KMS-11 (cell line): ENCODE measurements around the gene HS3ST3B1.

Source experiments
- H2AFZ ChIP-seq: fragments of 200-600 bp; sonication (generic); 2 replicates; pipeline ENCODE4 v1.6.1; 2016; ENCODE audit warnings: antibody characterized with exemption, mixed run types, low read depth
- H3K27ac ChIP-seq: fragments of 200-600 bp; sonication (generic); 2 replicates; pipeline ENCODE4 v1.6.1; 2016; ENCODE audit warnings: mild to moderate bottlenecking, mixed run types
- H3K27me3 ChIP-seq: fragments of 200-600 bp; sonication (generic); 2 replicates; pipeline ENCODE4 v1.6.1; 2017; ENCODE audit warnings: mild to moderate bottlenecking, low read depth, mixed run types, moderate library complexity; ENCODE audit not compliant: insufficient read depth
- H3K36me3 ChIP-seq: fragments of 200-600 bp; sonication (generic); 2 replicates; pipeline ENCODE4 v1.6.1; 2017; ENCODE audit warnings: mild to moderate bottlenecking, mixed run types; ENCODE audit not compliant: insufficient read depth
- H3K4me1 ChIP-seq: fragments of 200-600 bp; sonication (generic); 2 replicates; pipeline ENCODE4 v1.6.1; 2016; ENCODE audit warnings: mild to moderate bottlenecking, low read depth, mixed run types; ENCODE audit not compliant: poor library complexity, severe bottlenecking
- H3K4me2 ChIP-seq: fragments of 200-600 bp; sonication (generic); 2 replicates; pipeline ENCODE4 v1.7.0; 2016; ENCODE audit warnings: mild to moderate bottlenecking, mixed run types
- H3K4me3 ChIP-seq: fragments of 200-600 bp; sonication (generic); IDR thresholded peaks from 2 replicates; pipeline ENCODE4 v1.6.1; 2017; ENCODE audit warnings: low read depth, low read length, mixed read lengths; ENCODE audit not compliant: insufficient read depth
- H3K79me2 ChIP-seq: fragments of 200-600 bp; sonication (generic); 2 replicates; pipeline ENCODE4 v1.6.1; 2016; ENCODE audit warnings: low read depth, mixed run types; ENCODE audit not compliant: insufficient read depth
- H3K9ac ChIP-seq: fragments of 200-600 bp; sonication (generic); 2 replicates; pipeline ENCODE4 v1.6.1; 2016; ENCODE audit warnings: mild to moderate bottlenecking, mixed run types
- H4K20me1 ChIP-seq: fragments of 200-600 bp; sonication (generic); 2 replicates; pipeline ENCODE4 v1.6.1; 2016; ENCODE audit warnings: mild to moderate bottlenecking, mixed run types; ENCODE audit not compliant: insufficient read depth
- TF ChIP-seq, protein P1 (sequence below): fragments of 200-600 bp; sonication (generic); conservative IDR thresholded peaks from 2 replicates; pipeline ENCODE4 v1.6.1; 2017; ENCODE audit warnings: low read depth, mild to moderate bottlenecking, antibody characterized with exemption, low read length, moderate library complexity, mixed read lengths

HS3ST3B1 gene

GRCh38 chr17:14323522-14323981 is 22.7 kb downstream of the HS3ST3B1 start:
- H4K20me1 ChIP-seq, result no peaks in the 10 kb centered on the region
- H3K9ac ChIP-seq, result no peak overlapping the region
- TF ChIP-seq, protein P1, sequence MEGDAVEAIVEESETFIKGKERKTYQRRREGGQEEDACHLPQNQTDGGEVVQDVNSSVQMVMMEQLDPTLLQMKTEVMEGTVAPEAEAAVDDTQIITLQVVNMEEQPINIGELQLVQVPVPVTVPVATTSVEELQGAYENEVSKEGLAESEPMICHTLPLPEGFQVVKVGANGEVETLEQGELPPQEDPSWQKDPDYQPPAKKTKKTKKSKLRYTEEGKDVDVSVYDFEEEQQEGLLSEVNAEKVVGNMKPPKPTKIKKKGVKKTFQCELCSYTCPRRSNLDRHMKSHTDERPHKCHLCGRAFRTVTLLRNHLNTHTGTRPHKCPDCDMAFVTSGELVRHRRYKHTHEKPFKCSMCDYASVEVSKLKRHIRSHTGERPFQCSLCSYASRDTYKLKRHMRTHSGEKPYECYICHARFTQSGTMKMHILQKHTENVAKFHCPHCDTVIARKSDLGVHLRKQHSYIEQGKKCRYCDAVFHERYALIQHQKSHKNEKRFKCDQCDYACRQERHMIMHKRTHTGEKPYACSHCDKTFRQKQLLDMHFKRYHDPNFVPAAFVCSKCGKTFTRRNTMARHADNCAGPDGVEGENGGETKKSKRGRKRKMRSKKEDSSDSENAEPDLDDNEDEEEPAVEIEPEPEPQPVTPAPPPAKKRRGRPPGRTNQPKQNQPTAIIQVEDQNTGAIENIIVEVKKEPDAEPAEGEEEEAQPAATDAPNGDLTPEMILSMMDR, result no peak
- no peak overlapping the region for H3K4me2 ChIP-seq
- H3K4me1 ChIP-seq, result no peaks in the 10 kb centered on the region
- no peaks in the 10 kb centered on the region for H3K36me3 ChIP-seq
- no peaks in the 10 kb centered on the region for H3K27me3 ChIP-seq
- H2AFZ ChIP-seq, result no peak overlapping the region
- no peaks in the 10 kb centered on the region for H3K79me2 ChIP-seq
- no peak overlapping the region for H3K4me3 ChIP-seq
- no peak overlapping the region for H3K27ac ChIP-seq

GRCh38 chr17:14325618-14326167 is 24.8 kb downstream of the HS3ST3B1 start:
- H3K79me2 ChIP-seq, result no peaks in the 10 kb centered on the region
- H3K36me3 ChIP-seq, result no peaks in the 10 kb centered on the region
- no peak overlapping the region for H2AFZ ChIP-seq
- no peak overlapping the region for H3K27ac ChIP-seq
- TF ChIP-seq, protein P1, result no peak
- H4K20me1 ChIP-seq, result no peaks in the 10 kb centered on the region
- H3K27me3 ChIP-seq, result no peaks in the 10 kb centered on the region
- H3K4me2 ChIP-seq, result no peak overlapping the region
- no peaks in the 10 kb centered on the region for H3K4me1 ChIP-seq
- no peak overlapping the region for H3K4me3 ChIP-seq
- H3K9ac ChIP-seq, result no peak overlapping the region

DNA sequence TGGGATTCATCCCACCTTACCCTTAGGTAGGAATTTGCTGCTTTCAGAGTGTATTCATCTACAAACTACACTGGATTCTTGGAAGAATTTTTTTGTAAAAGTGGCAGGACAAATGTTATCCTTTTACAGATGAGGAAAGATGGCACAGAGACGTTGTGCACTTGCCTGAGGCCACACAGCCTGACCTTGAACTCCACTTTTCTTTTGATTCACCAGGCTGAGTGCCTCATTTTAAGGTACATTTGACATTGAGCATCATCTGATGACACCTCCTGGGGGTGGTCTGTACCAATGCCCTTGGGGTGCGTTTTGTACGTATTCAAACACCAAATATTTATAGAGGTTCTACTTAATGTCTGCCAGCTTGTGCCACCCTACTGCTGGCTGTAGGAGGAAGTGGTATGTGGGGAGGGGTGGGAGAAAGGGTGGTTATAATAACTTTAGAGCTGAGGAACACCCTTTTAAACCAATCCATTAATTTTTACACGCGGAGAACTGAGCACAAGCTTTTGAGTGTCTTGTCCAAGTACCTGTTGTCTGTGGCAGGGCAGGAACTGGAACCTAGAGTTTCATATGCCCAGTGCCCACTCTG is 29.1 kb downstream of the HS3ST3B1 start:
- Histone ChIP-seq H2AFZ (no peak overlapping the region), H3K27ac (no peak overlapping the region), H3K36me3 (no peaks in the 10 kb centered on the region), H3K27me3 (no peaks in the 10 kb centered on the region), H3K9ac (no peak overlapping the region), H3K4me1 (no peaks in the 10 kb centered on the region), H3K4me3 (no peak overlapping the region), H4K20me1 (no peaks in the 10 kb centered on the region), H3K79me2 (no peaks in the 10 kb centered on the region), H3K4me2 (no peak overlapping the region)
- TF ChIP-seq, protein P1, result no peak

- no peaks in the 10 kb centered on the region for H4K20me1 ChIP-seq
- H3K27ac ChIP-seq, result no peak overlapping the region
- TF ChIP-seq, protein P1, result no peak
- H3K9ac ChIP-seq, result no peak overlapping the region
- no peaks in the 10 kb centered on the region for H3K36me3 ChIP-seq
- no peak overlapping the region for H3K4me2 ChIP-seq
- H3K27me3 ChIP-seq, result no peaks in the 10 kb centered on the region
- no peaks in the 10 kb centered on the region for H3K79me2 ChIP-seq
- H3K4me3 ChIP-seq, result no peak overlapping the region
- no peak overlapping the region for H2AFZ ChIP-seq
- no peaks in the 10 kb centered on the region for H3K4me1 ChIP-seq
Measured at GRCh38 chr17:14330492-14330962, 29.6 kb downstream of the HS3ST3B1 start.
